ENCODE measurements around the gene AP4B1.

AP4B1 gene

GRCh38 chr1:113872219-113872935 lies 32.2 kb downstream of the AP4B1 start:
- no peak for TF ChIP-seq CTCF (IDR thresholded peaks at IDR 0.05)

GRCh38 chr1:113871597-113872113 lies 32.9 kb downstream of the AP4B1 start, which contains the start of gene PTPN22:
PTPN22 (minus strand) TSS chr1:113871712.
- TF ChIP-seq CTCF (IDR thresholded peaks at IDR 0.05) = no peak

- no peak for TF ChIP-seq CTCF (IDR thresholded peaks at IDR 0.05)
These were observed 33.8 kb downstream of the AP4B1 start for GRCh38 chr1:113870778-113871177.

GRCh38 chr1:113868387-113869083 lies 36.1 kb downstream of the AP4B1 start:
- no peak for TF ChIP-seq CTCF (IDR thresholded peaks at IDR 0.05)

GRCh38 chr1:113861641-113862040 lies 43.0 kb downstream of the AP4B1 start:
- no peak for TF ChIP-seq CTCF (IDR thresholded peaks at IDR 0.05)

GRCh38 chr1:113860891-113861290 lies 43.7 kb downstream of the AP4B1 start:
- no peak for TF ChIP-seq CTCF (IDR thresholded peaks at IDR 0.05)

- no peak for TF ChIP-seq CTCF (IDR thresholded peaks at IDR 0.05)
These were observed 45.0 kb downstream of the AP4B1 start for GRCh38 chr1:113859478-113860175.
